Testis (tissue), 2 donors: Measurements from ENCODE around the gene OS9.

Experiments
- POLR2A ChIP-seq: fragments of 450-650 bp; IDR thresholded peaks from one replicate; pipeline ENCODE4 v1.6.1; 2017; ENCODE audit warnings: antibody characterized with exemption, mild to moderate bottlenecking, moderate library complexity
- TF ChIP-seq, protein P1 (sequence below), 3 experiments: fragments of 450-650 bp in 2 of 3; fragments of 200-600 bp in 1 of 3; sonication (generic) in 1 of 3; IDR thresholded peaks; one replicate each; pipeline ENCODE4 v1.5.1; 2016 to 2019; ENCODE audit warnings: antibody characterized with exemption in 3 of 3, mild to moderate bottlenecking in 2 of 3, moderate library complexity in 1 of 3

DNA sequence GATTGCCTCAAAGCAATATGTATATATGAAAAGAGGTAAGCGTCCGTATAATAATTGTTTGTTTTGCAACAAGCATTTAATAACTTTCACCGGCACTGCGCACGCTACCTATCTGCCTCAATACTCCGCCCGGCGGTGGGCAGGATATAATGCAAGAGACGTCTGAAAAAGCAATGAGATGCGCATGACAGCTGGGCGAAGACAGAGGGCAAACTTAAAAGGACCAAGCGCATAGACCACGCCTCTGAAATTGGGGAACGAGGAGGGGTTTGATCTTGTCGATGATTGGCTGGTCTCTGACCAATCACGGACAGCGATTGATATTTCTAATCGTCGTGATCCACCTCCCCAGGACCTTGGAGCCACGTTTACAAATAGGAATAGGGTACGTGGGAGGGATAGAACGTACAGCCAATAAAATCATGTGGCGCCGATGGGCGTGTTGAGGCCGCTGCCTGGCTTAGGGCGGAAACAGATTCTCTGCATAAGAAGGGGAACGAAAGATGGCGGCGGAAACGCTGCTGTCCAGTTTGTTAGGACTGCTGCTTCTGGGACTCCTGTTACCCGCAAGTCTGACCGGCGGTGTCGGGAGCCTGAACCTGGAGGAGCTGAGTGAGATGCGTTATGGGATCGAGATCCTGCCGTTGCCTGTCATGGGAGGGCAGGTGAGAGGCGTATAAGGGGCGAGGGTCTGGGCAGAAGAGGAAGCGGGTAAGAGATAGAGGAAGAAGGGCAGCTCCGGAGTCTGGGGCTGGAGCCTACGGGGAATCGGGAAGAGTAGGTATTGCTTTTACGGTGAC is at the start of gene OS9:
- peak; percentile 22 for TF ChIP-seq POLR2A
- TF ChIP-seq, protein P1, sequence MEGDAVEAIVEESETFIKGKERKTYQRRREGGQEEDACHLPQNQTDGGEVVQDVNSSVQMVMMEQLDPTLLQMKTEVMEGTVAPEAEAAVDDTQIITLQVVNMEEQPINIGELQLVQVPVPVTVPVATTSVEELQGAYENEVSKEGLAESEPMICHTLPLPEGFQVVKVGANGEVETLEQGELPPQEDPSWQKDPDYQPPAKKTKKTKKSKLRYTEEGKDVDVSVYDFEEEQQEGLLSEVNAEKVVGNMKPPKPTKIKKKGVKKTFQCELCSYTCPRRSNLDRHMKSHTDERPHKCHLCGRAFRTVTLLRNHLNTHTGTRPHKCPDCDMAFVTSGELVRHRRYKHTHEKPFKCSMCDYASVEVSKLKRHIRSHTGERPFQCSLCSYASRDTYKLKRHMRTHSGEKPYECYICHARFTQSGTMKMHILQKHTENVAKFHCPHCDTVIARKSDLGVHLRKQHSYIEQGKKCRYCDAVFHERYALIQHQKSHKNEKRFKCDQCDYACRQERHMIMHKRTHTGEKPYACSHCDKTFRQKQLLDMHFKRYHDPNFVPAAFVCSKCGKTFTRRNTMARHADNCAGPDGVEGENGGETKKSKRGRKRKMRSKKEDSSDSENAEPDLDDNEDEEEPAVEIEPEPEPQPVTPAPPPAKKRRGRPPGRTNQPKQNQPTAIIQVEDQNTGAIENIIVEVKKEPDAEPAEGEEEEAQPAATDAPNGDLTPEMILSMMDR (IDR thresholded peaks at IDR 0.05), result peak; percentile 67 to 91 (median 84)
